GM10266 (cell line): ENCODE results near the gene WWOX.

ENCODE experiments used
- DNase-seq: peaks from one replicate; pipeline ENCODE4 v3.0.0; 2012; ENCODE audit errors: extremely low spot score
- CTCF ChIP-seq: IDR thresholded peaks from 2 replicates; pipeline ENCODE4 v1.5.1; 2012; ENCODE audit warnings: mild to moderate bottlenecking, low read depth; ENCODE audit not compliant: control insufficient read depth, insufficient read depth; ENCODE audit errors: missing control alignments

The WWOX gene

GRCh38 chr16:78395035-78395434 lies 295.6 kb downstream of the WWOX start:
- TF ChIP-seq CTCF, result no peak
- DNase-seq, result no peak

- no peak for DNase-seq
- TF ChIP-seq CTCF, result no peak
Observed at GRCh38 chr16:78396046-78396445, 296.6 kb downstream of the WWOX start.

- no peak for TF ChIP-seq CTCF
- no peak for DNase-seq
Observed at GRCh38 chr16:78396673-78397072, 297.2 kb downstream of the WWOX start.

GRCh38 chr16:78399384-78399783 lies 299.9 kb downstream of the WWOX start:
- no peak for TF ChIP-seq CTCF
- DNase-seq, result no peak

- TF ChIP-seq CTCF, result no peak
- no peak for DNase-seq
Observed at GRCh38 chr16:78402833-78403232, 303.4 kb downstream of the WWOX start.

- DNase-seq, result no peak
- TF ChIP-seq CTCF, result no peak
Observed at GRCh38 chr16:78405040-78405439, 305.6 kb downstream of the WWOX start.

GRCh38 chr16:78405833-78406232 lies 306.4 kb downstream of the WWOX start:
- no peak for TF ChIP-seq CTCF
- DNase-seq, result no peak
